IPS-15b (cell line): Measurements from ENCODE around the gene HTRA3.
"Not testable (repeated sequence)": the region's sequence is repeated elsewhere in the genome, so short reads cannot be mapped to it uniquely, and the experiment has no call there.

Source experiments
- H3K27me3 ChIP-seq: one replicate; pipeline ENCODE4 v1.6.1; 2013; ENCODE audit warnings: low read length; ENCODE audit not compliant: control insufficient read depth, insufficient read depth
- H3K36me3 ChIP-seq: one replicate; pipeline ENCODE4 v1.6.1; 2013; ENCODE audit warnings: low read length; ENCODE audit not compliant: control insufficient read depth, insufficient read depth
- H3K4me1 ChIP-seq: one replicate; pipeline ENCODE4 v1.6.1; 2013; ENCODE audit warnings: mild to moderate bottlenecking, low read length; ENCODE audit not compliant: control insufficient read depth, insufficient read depth
- H3K4me3 ChIP-seq: one replicate; pipeline ENCODE4 v1.5.1; 2013; ENCODE audit warnings: low read depth, low read length
- H3K9ac ChIP-seq: one replicate; pipeline ENCODE4 v1.6.1; 2013; ENCODE audit warnings: low read depth, mild to moderate bottlenecking, low read length
- H3K9me3 ChIP-seq: one replicate; pipeline ENCODE4 v1.6.1; 2013; ENCODE audit warnings: mild to moderate bottlenecking, low read length; ENCODE audit not compliant: control insufficient read depth, insufficient read depth

HTRA3 gene

GRCh38 chr4:8345946-8346814 is 76.6 kb downstream of the HTRA3 start:
- no peak overlapping the region for H3K9ac ChIP-seq
- H3K27me3 ChIP-seq = no peaks in the 10 kb centered on the region
- no peaks in the 10 kb centered on the region for H3K36me3 ChIP-seq
- no peak overlapping the region for H3K4me3 ChIP-seq
- H3K9me3 ChIP-seq = no peaks in the 10 kb centered on the region
- H3K4me1 ChIP-seq = no peaks in the 10 kb centered on the region

- Histone ChIP-seq H3K36me3 (no peaks in the 10 kb centered on the region), H3K9me3 (no peaks in the 10 kb centered on the region), H3K4me1 (peaks cover 3% of the 10 kb centered on the region)
Observed at GRCh38 chr4:8346838-8347605, 77.5 kb downstream of the HTRA3 start.

GRCh38 chr4:8347660-8348059 is 78.1 kb downstream of the HTRA3 start:
- H3K36me3 ChIP-seq = no peaks in the 10 kb centered on the region

More at GRCh38 chr4:8346838-8347605, 77.5 kb downstream of the HTRA3 start:
- no peak overlapping the region for H3K9ac ChIP-seq
- no peaks in the 10 kb centered on the region for H3K27me3 ChIP-seq
- H3K4me3 ChIP-seq = no peak overlapping the region

GRCh38 chr4:8348071-8348470 is 78.5 kb downstream of the HTRA3 start:
- Histone ChIP-seq H3K9ac (no peak overlapping the region), H3K9me3 (no peaks in the 10 kb centered on the region), H3K4me3 (no peak overlapping the region), H3K36me3 (no peaks in the 10 kb centered on the region), H3K27me3 (no peaks in the 10 kb centered on the region), H3K4me1 (peaks cover 3% of the 10 kb centered on the region)

More at GRCh38 chr4:8347660-8348059, 78.1 kb downstream of the HTRA3 start:
- peaks cover 3% of the 10 kb centered on the region for H3K4me1 ChIP-seq
- no peak overlapping the region for H3K9ac ChIP-seq
- H3K4me3 ChIP-seq = no peak overlapping the region
- H3K27me3 ChIP-seq = no peaks in the 10 kb centered on the region
- H3K9me3 ChIP-seq = no peaks in the 10 kb centered on the region

GRCh38 chr4:8349236-8349635 is 79.7 kb downstream of the HTRA3 start:
- not testable (repeated sequence) for H3K4me1 ChIP-seq, H3K4me3 ChIP-seq, H3K9ac ChIP-seq, H3K9me3 ChIP-seq, H3K36me3 ChIP-seq, H3K27me3 ChIP-seq

GRCh38 chr4:8349664-8350236 is 80.2 kb downstream of the HTRA3 start:
- Histone ChIP-seq H3K9me3 (no peaks in the 10 kb centered on the region), H3K4me3 (no peak overlapping the region), H3K4me1 (peaks cover 3% of the 10 kb centered on the region), H3K27me3 (peaks cover 3% of the 10 kb centered on the region), H3K9ac (no peak overlapping the region), H3K36me3 (no peaks in the 10 kb centered on the region)

GRCh38 chr4:8350352-8350751 is 80.8 kb downstream of the HTRA3 start:
- no peak overlapping the region for H3K9ac ChIP-seq
- peaks cover 3% of the 10 kb centered on the region for H3K4me1 ChIP-seq
- peaks cover 4% of the 10 kb centered on the region for H3K27me3 ChIP-seq
- no peaks in the 10 kb centered on the region for H3K36me3 ChIP-seq
- no peaks in the 10 kb centered on the region for H3K9me3 ChIP-seq
- no peak overlapping the region for H3K4me3 ChIP-seq

- H3K36me3 ChIP-seq = no peaks in the 10 kb centered on the region
- H3K9me3 ChIP-seq = no peaks in the 10 kb centered on the region
- H3K9ac ChIP-seq = no peak overlapping the region
- H3K4me3 ChIP-seq = no peak overlapping the region
- peaks cover 8% of the 10 kb centered on the region for H3K27me3 ChIP-seq
- peaks cover 3% of the 10 kb centered on the region for H3K4me1 ChIP-seq
Observed at GRCh38 chr4:8350841-8351461, 81.4 kb downstream of the HTRA3 start.

- Histone ChIP-seq H3K4me1 (peaks cover 9% of the 10 kb centered on the region), H3K9ac (no peak overlapping the region), H3K4me3 (no peak overlapping the region), H3K9me3 (no peaks in the 10 kb centered on the region), H3K36me3 (no peaks in the 10 kb centered on the region), H3K27me3 (peaks cover 18% of the 10 kb centered on the region)
Observed at GRCh38 chr4:8351931-8352367, 82.4 kb downstream of the HTRA3 start.

GRCh38 chr4:8352368-8353157 is 83.0 kb downstream of the HTRA3 start:
- Histone ChIP-seq H3K27me3 (peaks cover 19% of the 10 kb centered on the region), H3K9ac (no peak overlapping the region), H3K9me3 (no peaks in the 10 kb centered on the region), H3K36me3 (no peaks in the 10 kb centered on the region), H3K4me3 (no peak overlapping the region), H3K4me1 (peaks cover 15% of the 10 kb centered on the region)

GRCh38 chr4:8353158-8353669 is 83.7 kb downstream of the HTRA3 start:
- H3K4me3 ChIP-seq = no peak overlapping the region
- H3K9ac ChIP-seq = no peak overlapping the region
- H3K4me1 ChIP-seq = peaks cover 19% of the 10 kb centered on the region
- no peaks in the 10 kb centered on the region for H3K36me3 ChIP-seq
- no peaks in the 10 kb centered on the region for H3K9me3 ChIP-seq
- H3K27me3 ChIP-seq = peaks cover 19% of the 10 kb centered on the region
